Endothelial cell of umbilical vein (primary cell): ENCODE measurements around the gene APCDD1L.

Source experiments
- EZH2 ChIP-seq: IDR thresholded peaks from 2 replicates; pipeline ENCODE4 v1.6.1; 2012; ENCODE audit warnings: borderline replicate concordance, low read depth, mild to moderate bottlenecking, moderate library complexity, low read length, inconsistent platforms; ENCODE audit not compliant: severe bottlenecking
- MYC ChIP-seq: IDR thresholded peaks from one replicate; pipeline ENCODE4 v1.6.1; 2011; ENCODE audit warnings: mild to moderate bottlenecking, low read depth, low read length
- POLR2A ChIP-seq: IDR thresholded peaks from 2 replicates; pipeline ENCODE4 v1.6.1; 2012; ENCODE audit warnings: low read depth, mild to moderate bottlenecking, control low read depth, low read length
- POLR2AphosphoS5 ChIP-seq: IDR thresholded peaks from 2 replicates; pipeline ENCODE4 v1.6.1; 2012; ENCODE audit warnings: low read depth, mild to moderate bottlenecking, control low read depth, low read length, moderate library complexity; ENCODE audit not compliant: insufficient read depth
- TF ChIP-seq, protein P1 (sequence below), 2 donors: IDR thresholded peaks; 1 replicate in 1 of 2; 2 replicates in 1 of 2; pipeline ENCODE4 v1.5.1; 2011; ENCODE audit warnings: low read length in 2 of 2, mild to moderate bottlenecking in 2 of 2, moderate library complexity in 2 of 2, control low read depth in 1 of 2, inconsistent platforms in 1 of 2, low read depth in 1 of 2; ENCODE audit not compliant: insufficient read depth in 1 of 2; ENCODE audit errors: extremely low read depth in 1 of 2
- TF ChIP-seq, protein P2 (sequence below): IDR thresholded peaks from 2 replicates; pipeline ENCODE4 v1.6.1; 2011; ENCODE audit not compliant: insufficient read depth, insufficient read length

- TF ChIP-seq, protein P1, sequence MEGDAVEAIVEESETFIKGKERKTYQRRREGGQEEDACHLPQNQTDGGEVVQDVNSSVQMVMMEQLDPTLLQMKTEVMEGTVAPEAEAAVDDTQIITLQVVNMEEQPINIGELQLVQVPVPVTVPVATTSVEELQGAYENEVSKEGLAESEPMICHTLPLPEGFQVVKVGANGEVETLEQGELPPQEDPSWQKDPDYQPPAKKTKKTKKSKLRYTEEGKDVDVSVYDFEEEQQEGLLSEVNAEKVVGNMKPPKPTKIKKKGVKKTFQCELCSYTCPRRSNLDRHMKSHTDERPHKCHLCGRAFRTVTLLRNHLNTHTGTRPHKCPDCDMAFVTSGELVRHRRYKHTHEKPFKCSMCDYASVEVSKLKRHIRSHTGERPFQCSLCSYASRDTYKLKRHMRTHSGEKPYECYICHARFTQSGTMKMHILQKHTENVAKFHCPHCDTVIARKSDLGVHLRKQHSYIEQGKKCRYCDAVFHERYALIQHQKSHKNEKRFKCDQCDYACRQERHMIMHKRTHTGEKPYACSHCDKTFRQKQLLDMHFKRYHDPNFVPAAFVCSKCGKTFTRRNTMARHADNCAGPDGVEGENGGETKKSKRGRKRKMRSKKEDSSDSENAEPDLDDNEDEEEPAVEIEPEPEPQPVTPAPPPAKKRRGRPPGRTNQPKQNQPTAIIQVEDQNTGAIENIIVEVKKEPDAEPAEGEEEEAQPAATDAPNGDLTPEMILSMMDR (IDR thresholded peaks at IDR 0.05; ENCODE audit: extremely low read depth in 1 of 2, insufficient read depth in 1 of 2, low read depth in 1 of 2, low read length in 2 of 2): no peak
- no peak for TF ChIP-seq POLR2AphosphoS5
- TF ChIP-seq POLR2A: no peak
- TF ChIP-seq, protein P2, sequence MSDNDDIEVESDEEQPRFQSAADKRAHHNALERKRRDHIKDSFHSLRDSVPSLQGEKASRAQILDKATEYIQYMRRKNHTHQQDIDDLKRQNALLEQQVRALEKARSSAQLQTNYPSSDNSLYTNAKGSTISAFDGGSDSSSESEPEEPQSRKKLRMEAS: no peak
- TF ChIP-seq MYC: no peak
- no peak for TF ChIP-seq EZH2
These were observed 73.5 kb downstream of the APCDD1L start for GRCh38 chr20:58441723-58442122.
